Peyer's patch (tissue), 4 donors: ENCODE measurements around the gene KSR2. TPM values are rescaled to one million over a fixed set of nuclear protein-coding genes. Genes with fewer than 3 reads are reported as not detected.
"Not testable (repeated sequence)": the region's sequence is repeated elsewhere in the genome, so short reads cannot be mapped to it uniquely, and the experiment has no call there.

Experiments
- DNase-seq, 3 donors: peaks; one replicate each; pipeline ENCODE4 v3.0.0-alpha.2; 2017 to 2019
- H3K27ac ChIP-seq, 4 donors: fragments of 200-600 bp; sonication (generic); one replicate each; pipeline ENCODE4 v1.5.1; 2016 to 2019
- H3K27me3 ChIP-seq, 2 donors: fragments of 200-600 bp; sonication (generic); one replicate each; pipeline ENCODE4 v1.5.1; 2019
- H3K36me3 ChIP-seq, 3 donors: fragments of 200-600 bp; sonication (generic); one replicate each; pipeline ENCODE4 v1.5.1; 2016 to 2019
- H3K4me1 ChIP-seq, 4 donors: fragments of 200-600 bp; sonication (generic); one replicate each; pipeline ENCODE4 v1.5.1; 2016 to 2019
- H3K4me3 ChIP-seq, 4 donors: fragments of 200-600 bp; sonication (generic); 1 replicate in 3 of 4; 2 replicates in 1 of 4; pipeline ENCODE4 v1.5.1; 2016 to 2019; ENCODE audit warnings: mild to moderate bottlenecking in 1 of 4
- H3K9me3 ChIP-seq, 4 donors: fragments of 200-600 bp; sonication (generic); one replicate each; pipeline ENCODE4 v1.5.1; 2016 to 2019; ENCODE audit warnings: mild to moderate bottlenecking in 1 of 4
- CTCF ChIP-seq, 6 experiments: fragments of 450-650 bp in 4 of 6; fragments of 200-600 bp in 2 of 6; sonication (generic) in 1 of 6; IDR thresholded peaks; one replicate each; pipeline ENCODE4 v1.5.1; 2017 to 2019; ENCODE audit warnings: antibody characterized with exemption in 6 of 6, mild to moderate bottlenecking in 3 of 6, moderate library complexity in 1 of 6
- POLR2A ChIP-seq, 2 donors: fragments of 450-650 bp; IDR thresholded peaks; one replicate each; pipeline ENCODE4 v1.5.1; 2017; ENCODE audit warnings: antibody characterized with exemption in 2 of 2, mild to moderate bottlenecking in 2 of 2, moderate library complexity in 2 of 2
- total RNA-seq, 4 donors: library from RNA; depleted of rRNA; stranded (reverse); fragments of >200 nt; gene quantifications; one replicate each; pipeline ENCODE4 v1.1.0, GENCODE V29; 2016

The KSR2 gene
- total RNA-seq, 4 donors from 2014 or later, result 0.27 to 0.53 (median 0.28) TPM; not detected in 1

DNA sequence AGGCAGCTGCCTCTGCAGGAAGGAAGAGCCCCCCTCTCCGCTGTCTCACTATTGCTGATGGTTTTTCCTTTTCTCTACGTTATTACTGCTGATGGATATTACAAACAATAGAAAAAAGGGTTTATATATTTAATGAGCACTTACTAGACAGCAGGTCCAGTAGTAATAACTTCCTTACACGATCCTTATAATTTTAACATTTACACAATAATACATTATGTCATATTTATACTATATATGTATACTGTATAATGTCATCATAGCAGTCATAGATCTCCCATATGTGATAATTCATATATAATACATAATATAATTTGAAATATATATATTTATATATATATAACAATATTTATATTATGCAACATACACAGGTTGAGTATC, 92.4 kb downstream of the KSR2 start:
- no peaks in the 10 kb centered on the region for H3K9me3 ChIP-seq
- TF ChIP-seq CTCF (IDR thresholded peaks at IDR 0.05), result no peak
- TF ChIP-seq POLR2A (IDR thresholded peaks at IDR 0.05), result no peak
- no peaks in the 10 kb centered on the region for H3K36me3 ChIP-seq
- H3K27me3 ChIP-seq, result no peaks in the 10 kb centered on the region
- H3K4me3 ChIP-seq, result no peak overlapping the region
- no peak overlapping the region for H3K27ac ChIP-seq
- no peaks in the 10 kb centered on the region for H3K4me1 ChIP-seq
- DNase-seq, result no peak

GRCh38 chr12:117875744-117876435, 92.9 kb downstream of the KSR2 start:
- H3K27me3 ChIP-seq, result no peaks in the 10 kb centered on the region
- H3K27ac ChIP-seq, result no peak overlapping the region
- no peaks in the 10 kb centered on the region for H3K36me3 ChIP-seq
- DNase-seq, result no peak
- H3K9me3 ChIP-seq, result no peaks in the 10 kb centered on the region
- H3K4me3 ChIP-seq, result no peak overlapping the region
- no peaks in the 10 kb centered on the region for H3K4me1 ChIP-seq
- TF ChIP-seq CTCF (IDR thresholded peaks at IDR 0.05) (no peak), POLR2A (IDR thresholded peaks at IDR 0.05) (no peak)

DNA sequence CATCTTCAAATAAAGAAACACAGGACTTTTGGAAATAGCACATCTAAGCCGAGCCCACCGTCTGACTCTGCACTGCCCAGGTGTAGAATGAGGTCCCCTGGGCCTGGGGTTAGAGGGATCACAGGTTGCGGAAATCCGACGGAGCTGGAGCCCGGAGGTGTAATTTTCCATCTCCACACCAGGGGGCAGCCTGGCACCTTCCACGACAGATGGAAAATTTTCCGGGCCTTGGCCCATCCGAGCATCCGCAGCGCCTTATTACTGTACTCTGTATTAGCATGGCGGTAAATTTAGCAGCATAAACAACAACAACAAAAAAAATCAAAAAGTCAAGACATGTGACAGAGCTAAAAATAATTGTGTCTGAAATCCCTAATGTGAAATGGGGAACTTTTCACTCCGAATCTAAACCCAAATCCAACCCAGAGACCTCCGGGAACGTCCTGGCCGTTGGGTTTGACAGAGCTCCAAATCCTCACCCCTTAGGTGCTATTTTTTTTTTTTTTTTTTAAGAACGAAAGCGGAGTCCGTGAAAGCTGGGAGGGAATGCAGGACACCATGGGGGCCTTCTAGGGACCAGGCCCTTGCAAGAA, 93.9 kb downstream of the KSR2 start:
- DNase-seq, result peak; percentile 31 to 78 (median 78)
- no peaks in the 10 kb centered on the region for H3K36me3 ChIP-seq
- TF ChIP-seq CTCF (IDR thresholded peaks at IDR 0.05), result peak; percentile 51 to 85 (median 76)
- no peak for TF ChIP-seq POLR2A (IDR thresholded peaks at IDR 0.05)
- no peak overlapping the region for H3K27ac ChIP-seq
- H3K4me1 ChIP-seq, result no peaks in the 10 kb centered on the region
- H3K27me3 ChIP-seq, result no peaks in the 10 kb centered on the region
- no peak overlapping the region for H3K4me3 ChIP-seq
- no peaks in the 10 kb centered on the region for H3K9me3 ChIP-seq

DNA sequence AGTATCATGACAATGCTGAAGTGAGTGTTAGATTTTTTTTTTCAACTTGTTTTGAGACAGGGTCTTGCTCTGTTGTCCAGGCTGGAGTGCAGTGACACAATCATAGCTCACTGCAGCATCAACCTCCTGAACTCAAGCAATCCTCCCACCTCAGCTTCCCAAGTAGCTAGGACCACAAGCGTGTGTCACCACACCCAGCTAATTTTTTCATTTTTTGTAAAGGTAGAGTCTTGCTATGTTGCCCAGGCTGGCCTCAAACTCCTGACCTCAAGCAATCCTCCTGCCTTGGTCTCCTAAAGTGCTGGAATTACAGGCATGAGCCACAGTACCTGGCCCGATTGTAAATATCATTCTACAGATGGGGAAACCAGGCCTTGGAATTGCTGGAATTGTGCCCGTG, 94.6 kb downstream of the KSR2 start:
- not testable (repeated sequence) for H3K36me3 ChIP-seq, H3K27ac ChIP-seq, H3K4me1 ChIP-seq, H3K9me3 ChIP-seq, DNase-seq, H3K4me3 ChIP-seq, H3K27me3 ChIP-seq

- H3K4me1 ChIP-seq, result no peaks in the 10 kb centered on the region
- no peaks in the 10 kb centered on the region for H3K27me3 ChIP-seq
- TF ChIP-seq CTCF (IDR thresholded peaks at IDR 0.05), result no peak
- no peak for TF ChIP-seq POLR2A (IDR thresholded peaks at IDR 0.05)
- H3K36me3 ChIP-seq, result no peaks in the 10 kb centered on the region
- no peak overlapping the region for H3K27ac ChIP-seq
- DNase-seq, result no peak
- H3K4me3 ChIP-seq, result no peak overlapping the region
- H3K9me3 ChIP-seq, result no peaks in the 10 kb centered on the region
Measured at GRCh38 chr12:117872546-117873169, 96.1 kb downstream of the KSR2 start.

GRCh38 chr12:117869551-117869950, 99.2 kb downstream of the KSR2 start:
- Histone ChIP-seq H3K27me3 (no peaks in the 10 kb centered on the region), H3K27ac (no peak overlapping the region), H3K9me3 (no peaks in the 10 kb centered on the region), H3K4me1 (no peaks in the 10 kb centered on the region), H3K36me3 (no peaks in the 10 kb centered on the region), H3K4me3 (no peak overlapping the region)
- TF ChIP-seq CTCF (IDR thresholded peaks at IDR 0.05) (no peak), POLR2A (IDR thresholded peaks at IDR 0.05) (no peak)
- no peak for DNase-seq
